Measurements from ENCODE around the gene DEGS1.

DNA sequence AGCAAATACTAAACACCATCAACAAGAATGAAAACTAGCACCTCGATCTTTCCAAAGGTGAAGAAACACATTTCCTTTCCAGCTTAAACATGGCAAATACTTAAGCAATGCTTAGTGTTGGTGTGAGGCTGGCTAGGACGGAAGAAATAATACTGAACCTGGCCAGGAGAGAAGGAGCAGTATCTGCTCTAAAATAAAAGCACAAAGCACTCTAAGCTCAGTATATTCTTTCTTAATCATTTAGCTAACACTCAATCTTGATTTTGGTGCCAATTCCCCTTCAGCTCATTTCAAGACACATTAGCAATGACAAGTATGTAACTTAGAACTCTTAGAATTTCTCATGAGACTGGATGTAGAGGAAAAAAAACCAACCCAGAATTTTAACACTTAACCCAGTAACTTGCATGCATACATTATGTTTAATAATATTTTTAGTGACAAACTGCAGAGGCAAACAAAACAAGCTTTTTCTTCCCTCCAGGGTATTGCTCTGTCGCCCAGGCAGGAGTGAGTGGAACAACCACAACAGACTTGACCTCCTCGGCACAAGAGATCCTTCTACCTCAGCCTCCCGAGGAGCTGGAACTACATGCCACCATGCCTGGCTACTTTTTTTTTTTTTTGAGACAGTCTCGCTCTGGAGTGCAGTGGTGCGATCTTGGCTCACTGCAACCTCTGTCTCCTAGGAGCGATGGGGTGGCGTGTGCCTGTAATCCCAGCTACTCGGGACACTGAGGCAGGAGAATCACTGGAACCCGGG is 54.3 kb downstream of the DEGS1 start:
- TF ChIP-seq, protein P1, sequence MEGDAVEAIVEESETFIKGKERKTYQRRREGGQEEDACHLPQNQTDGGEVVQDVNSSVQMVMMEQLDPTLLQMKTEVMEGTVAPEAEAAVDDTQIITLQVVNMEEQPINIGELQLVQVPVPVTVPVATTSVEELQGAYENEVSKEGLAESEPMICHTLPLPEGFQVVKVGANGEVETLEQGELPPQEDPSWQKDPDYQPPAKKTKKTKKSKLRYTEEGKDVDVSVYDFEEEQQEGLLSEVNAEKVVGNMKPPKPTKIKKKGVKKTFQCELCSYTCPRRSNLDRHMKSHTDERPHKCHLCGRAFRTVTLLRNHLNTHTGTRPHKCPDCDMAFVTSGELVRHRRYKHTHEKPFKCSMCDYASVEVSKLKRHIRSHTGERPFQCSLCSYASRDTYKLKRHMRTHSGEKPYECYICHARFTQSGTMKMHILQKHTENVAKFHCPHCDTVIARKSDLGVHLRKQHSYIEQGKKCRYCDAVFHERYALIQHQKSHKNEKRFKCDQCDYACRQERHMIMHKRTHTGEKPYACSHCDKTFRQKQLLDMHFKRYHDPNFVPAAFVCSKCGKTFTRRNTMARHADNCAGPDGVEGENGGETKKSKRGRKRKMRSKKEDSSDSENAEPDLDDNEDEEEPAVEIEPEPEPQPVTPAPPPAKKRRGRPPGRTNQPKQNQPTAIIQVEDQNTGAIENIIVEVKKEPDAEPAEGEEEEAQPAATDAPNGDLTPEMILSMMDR (conservative IDR thresholded peaks at IDR 0.05): no peak
- TF ChIP-seq EZH2 (IDR thresholded peaks at IDR 0.05; ENCODE audit: low read depth): no peak
